HepG2 (cell line): ENCODE data around the gene XPO5. TPM values are rescaled to one million over a fixed set of nuclear protein-coding genes. Genes with fewer than 3 reads are reported as not detected.

Experiments used
- AKNA ChIP-seq: sonication (generic); formaldehyde crosslinking; IDR thresholded peaks from 2 replicates; pipeline ENCODE4 v1.4.0; 2020; ENCODE audit warnings: missing genetic modification reagents, borderline replicate concordance
- HNRNPH1 ChIP-seq: fragments of 200-400 bp; formaldehyde crosslinking; optimal IDR thresholded peaks from 2 replicates; pipeline ENCODE3; 2017; ENCODE audit warnings: mild to moderate bottlenecking, low read depth, low read length
- KLF13 ChIP-seq: sonication (generic); formaldehyde crosslinking; IDR thresholded peaks from 2 replicates; pipeline ENCODE4 v1.4.0; 2020; ENCODE audit warnings: mild to moderate bottlenecking, missing genetic modification reagents
- KLF15 ChIP-seq: sonication (generic); formaldehyde crosslinking; IDR thresholded peaks from 2 replicates; pipeline ENCODE4 v1.8.1; 2023; ENCODE audit warnings: borderline replicate concordance, mild to moderate bottlenecking, inconsistent platforms, missing genetic modification reagents, mixed read lengths
- PBX3 ChIP-seq: sonication (generic); formaldehyde crosslinking; IDR thresholded peaks from 2 replicates; pipeline ENCODE4 v1.8.1; 2023; ENCODE audit warnings: missing genetic modification reagents, inconsistent platforms, borderline replicate concordance
- RBFOX2 ChIP-seq: fragments of 200-400 bp; formaldehyde crosslinking; IDR thresholded peaks from 2 replicates; pipeline ENCODE4 v1.6.1; 2017; ENCODE audit warnings: low read depth, mild to moderate bottlenecking, low read length
- SKI ChIP-seq: fragments of 450-650 bp; IDR thresholded peaks from one replicate; pipeline ENCODE4 v1.6.1; 2018; ENCODE audit warnings: mild to moderate bottlenecking; ENCODE audit not compliant: partially characterized antibody
- TFDP1 ChIP-seq: IDR thresholded peaks from 2 replicates; pipeline ENCODE4 v1.6.1; 2016; ENCODE audit warnings: missing compliant biosample characterization, missing genetic modification reagents, borderline replicate concordance
- TRIM24 ChIP-seq: sonication (generic); formaldehyde crosslinking; IDR thresholded peaks from 2 replicates; pipeline ENCODE4 v1.8.0; 2022; ENCODE audit warnings: mild to moderate bottlenecking, missing genetic modification reagents
- ZNF263 ChIP-seq: sonication (generic); formaldehyde crosslinking; IDR thresholded peaks from 2 replicates; pipeline ENCODE4 v1.4.0; 2020; ENCODE audit warnings: missing genetic modification reagents
- ZNF564 ChIP-seq: sonication (generic); formaldehyde crosslinking; IDR thresholded peaks from 2 replicates; pipeline ENCODE4 v1.8.1; 2023; ENCODE audit warnings: mild to moderate bottlenecking, missing genetic modification reagents
- ZNF761 ChIP-seq: sonication (generic); formaldehyde crosslinking; conservative IDR thresholded peaks from 2 replicates; pipeline ENCODE4 v1.4.0; 2020; ENCODE audit warnings: mild to moderate bottlenecking, missing genetic modification reagents
- ZNF772 ChIP-seq: sonication (generic); formaldehyde crosslinking; IDR thresholded peaks from 2 replicates; pipeline ENCODE4 v1.5.0; 2020; ENCODE audit warnings: mild to moderate bottlenecking, missing genetic modification reagents
- polyA plus RNA-seq, 8 experiments: library from polyadenylated mRNA; depleted of rRNA in 3 of 8; stranded (reverse) in 7 of 8; unstranded in 1 of 8; fragments of >200 nt; fragmentation: Illumina TruSeq in 4 of 8; extraction: Trizol in 4 of 8; gene quantifications; 2 replicates each; pipeline versions ENCODE4 v1.2.1 to v1.2.3, GENCODE V29; 2011 to 2016; ENCODE audit warnings: low read depth in 4 of 8, missing spikeins in 1 of 8, mixed read lengths in 1 of 8; ENCODE audit not compliant: insufficient read depth in 1 of 8
- total RNA-seq, 5 experiments: library from RNA; depleted of rRNA; stranded (reverse); fragments of >200 nt; fragmentation: Illumina TruSeq; extraction: Trizol; gene quantifications; 2 replicates each; pipeline ENCODE4 v1.2.3, GENCODE V29; 2016; ENCODE audit warnings: low read depth in 1 of 5
- TF ChIP-seq, protein P1 (sequence below): sonication (generic); formaldehyde crosslinking; IDR thresholded peaks from 2 replicates; pipeline ENCODE4 v1.5.1; 2020; ENCODE audit warnings: mild to moderate bottlenecking, moderate library complexity, missing genetic modification reagents
- TF ChIP-seq, protein P2 (sequence below): fragments of 450-650 bp; IDR thresholded peaks from 2 replicates; pipeline ENCODE4 v1.6.1; 2017; ENCODE audit warnings: mild to moderate bottlenecking

XPO5 gene
- total and polyA plus RNA-seq, 2 of the 13 experiments (the other 11 are each of a cell fraction or from before 2014, with no cell fraction given), result 52.2 to 68.0 TPM

GRCh38 chr6:43517505-43518357 lies 58.1 kb downstream of the XPO5 start (continued):
- TF ChIP-seq, protein P1, sequence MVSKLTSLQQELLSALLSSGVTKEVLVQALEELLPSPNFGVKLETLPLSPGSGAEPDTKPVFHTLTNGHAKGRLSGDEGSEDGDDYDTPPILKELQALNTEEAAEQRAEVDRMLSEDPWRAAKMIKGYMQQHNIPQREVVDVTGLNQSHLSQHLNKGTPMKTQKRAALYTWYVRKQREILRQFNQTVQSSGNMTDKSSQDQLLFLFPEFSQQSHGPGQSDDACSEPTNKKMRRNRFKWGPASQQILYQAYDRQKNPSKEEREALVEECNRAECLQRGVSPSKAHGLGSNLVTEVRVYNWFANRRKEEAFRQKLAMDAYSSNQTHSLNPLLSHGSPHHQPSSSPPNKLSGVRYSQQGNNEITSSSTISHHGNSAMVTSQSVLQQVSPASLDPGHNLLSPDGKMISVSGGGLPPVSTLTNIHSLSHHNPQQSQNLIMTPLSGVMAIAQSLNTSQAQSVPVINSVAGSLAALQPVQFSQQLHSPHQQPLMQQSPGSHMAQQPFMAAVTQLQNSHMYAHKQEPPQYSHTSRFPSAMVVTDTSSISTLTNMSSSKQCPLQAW (CRISPR knock-in tag), result no peak
- TF ChIP-seq ZNF761 (no peak), HNRNPH1 (no peak), ZNF772 (no peak), PBX3 (0 out of 2 replicates have a peak, but pooled peaks have one; percentile 29), SKI (no peak), TFDP1 (CRISPR knock-in tag) (no peak), ZNF564 (CRISPR knock-in tag) (0 out of 2 replicates have a peak, but pooled peaks have one; percentile 15), AKNA (CRISPR knock-in tag) (no peak), TRIM24 (CRISPR knock-in tag) (no peak), ZNF263 (CRISPR knock-in tag) (no peak), KLF15 (CRISPR knock-in tag) (no peak), RBFOX2 (no peak), KLF13 (CRISPR knock-in tag) (0 out of 2 replicates have a peak, but pooled peaks have one; percentile 4)
- TF ChIP-seq, protein P2, sequence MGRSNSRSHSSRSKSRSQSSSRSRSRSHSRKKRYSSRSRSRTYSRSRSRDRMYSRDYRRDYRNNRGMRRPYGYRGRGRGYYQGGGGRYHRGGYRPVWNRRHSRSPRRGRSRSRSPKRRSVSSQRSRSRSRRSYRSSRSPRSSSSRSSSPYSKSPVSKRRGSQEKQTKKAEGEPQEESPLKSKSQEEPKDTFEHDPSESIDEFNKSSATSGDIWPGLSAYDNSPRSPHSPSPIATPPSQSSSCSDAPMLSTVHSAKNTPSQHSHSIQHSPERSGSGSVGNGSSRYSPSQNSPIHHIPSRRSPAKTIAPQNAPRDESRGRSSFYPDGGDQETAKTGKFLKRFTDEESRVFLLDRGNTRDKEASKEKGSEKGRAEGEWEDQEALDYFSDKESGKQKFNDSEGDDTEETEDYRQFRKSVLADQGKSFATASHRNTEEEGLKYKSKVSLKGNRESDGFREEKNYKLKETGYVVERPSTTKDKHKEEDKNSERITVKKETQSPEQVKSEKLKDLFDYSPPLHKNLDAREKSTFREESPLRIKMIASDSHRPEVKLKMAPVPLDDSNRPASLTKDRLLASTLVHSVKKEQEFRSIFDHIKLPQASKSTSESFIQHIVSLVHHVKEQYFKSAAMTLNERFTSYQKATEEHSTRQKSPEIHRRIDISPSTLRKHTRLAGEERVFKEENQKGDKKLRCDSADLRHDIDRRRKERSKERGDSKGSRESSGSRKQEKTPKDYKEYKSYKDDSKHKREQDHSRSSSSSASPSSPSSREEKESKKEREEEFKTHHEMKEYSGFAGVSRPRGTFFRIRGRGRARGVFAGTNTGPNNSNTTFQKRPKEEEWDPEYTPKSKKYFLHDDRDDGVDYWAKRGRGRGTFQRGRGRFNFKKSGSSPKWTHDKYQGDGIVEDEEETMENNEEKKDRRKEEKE, result no peak
